ENCODE results near the gene PLXNA4.

GRCh38 chr7:132082394-132082793, 493.9 kb downstream of the PLXNA4 start:
- no peak for TF ChIP-seq CTCF (conservative IDR thresholded peaks at IDR 0.05; ENCODE audit: low read depth in 2 of 2)
- no peak for TF ChIP-seq EZH2 (IDR thresholded peaks at IDR 0.05; ENCODE audit: low read depth, unreplicated experiment)
- no peak for TF ChIP-seq POLR2AphosphoS5 (IDR thresholded peaks at IDR 0.05; ENCODE audit: low read depth)
- TF ChIP-seq JUNB (IDR thresholded peaks at IDR 0.05; ENCODE audit: unreplicated experiment): no peak
- no peak for TF ChIP-seq EZH2phosphoT487 (IDR thresholded peaks at IDR 0.05; ENCODE audit: unreplicated experiment)
- no peak for TF ChIP-seq ETS1 (IDR thresholded peaks at IDR 0.05)
- TF ChIP-seq, protein P1, sequence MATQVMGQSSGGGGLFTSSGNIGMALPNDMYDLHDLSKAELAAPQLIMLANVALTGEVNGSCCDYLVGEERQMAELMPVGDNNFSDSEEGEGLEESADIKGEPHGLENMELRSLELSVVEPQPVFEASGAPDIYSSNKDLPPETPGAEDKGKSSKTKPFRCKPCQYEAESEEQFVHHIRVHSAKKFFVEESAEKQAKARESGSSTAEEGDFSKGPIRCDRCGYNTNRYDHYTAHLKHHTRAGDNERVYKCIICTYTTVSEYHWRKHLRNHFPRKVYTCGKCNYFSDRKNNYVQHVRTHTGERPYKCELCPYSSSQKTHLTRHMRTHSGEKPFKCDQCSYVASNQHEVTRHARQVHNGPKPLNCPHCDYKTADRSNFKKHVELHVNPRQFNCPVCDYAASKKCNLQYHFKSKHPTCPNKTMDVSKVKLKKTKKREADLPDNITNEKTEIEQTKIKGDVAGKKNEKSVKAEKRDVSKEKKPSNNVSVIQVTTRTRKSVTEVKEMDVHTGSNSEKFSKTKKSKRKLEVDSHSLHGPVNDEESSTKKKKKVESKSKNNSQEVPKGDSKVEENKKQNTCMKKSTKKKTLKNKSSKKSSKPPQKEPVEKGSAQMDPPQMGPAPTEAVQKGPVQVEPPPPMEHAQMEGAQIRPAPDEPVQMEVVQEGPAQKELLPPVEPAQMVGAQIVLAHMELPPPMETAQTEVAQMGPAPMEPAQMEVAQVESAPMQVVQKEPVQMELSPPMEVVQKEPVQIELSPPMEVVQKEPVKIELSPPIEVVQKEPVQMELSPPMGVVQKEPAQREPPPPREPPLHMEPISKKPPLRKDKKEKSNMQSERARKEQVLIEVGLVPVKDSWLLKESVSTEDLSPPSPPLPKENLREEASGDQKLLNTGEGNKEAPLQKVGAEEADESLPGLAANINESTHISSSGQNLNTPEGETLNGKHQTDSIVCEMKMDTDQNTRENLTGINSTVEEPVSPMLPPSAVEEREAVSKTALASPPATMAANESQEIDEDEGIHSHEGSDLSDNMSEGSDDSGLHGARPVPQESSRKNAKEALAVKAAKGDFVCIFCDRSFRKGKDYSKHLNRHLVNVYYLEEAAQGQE (IDR thresholded peaks at IDR 0.05; ENCODE audit: unreplicated experiment): no peak
- TF ChIP-seq STAT1 (IDR thresholded peaks at IDR 0.05; ENCODE audit: unreplicated experiment): no peak
- no peak for TF ChIP-seq CREB1 (CRISPR knock-in tag; IDR thresholded peaks at IDR 0.05; ENCODE audit: low read depth)
- no peak for TF ChIP-seq ZNF114 (CRISPR knock-in tag; IDR thresholded peaks at IDR 0.05)

Data from GM23338 (cell line).